WERI-Rb-1 (cell line): ENCODE measurements around the gene USP31.

Experiments used
- DNase-seq: peaks from one replicate; pipeline ENCODE4 v3.0.0-alpha.2; 2020
- H3K27ac ChIP-seq: fragments of 250-450 bp; sonication (Bioruptor Pico); 2 replicates; pipeline ENCODE4 v1.5.1; 2020; ENCODE audit warnings: mild to moderate bottlenecking, moderate library complexity
- H3K27me3 ChIP-seq: fragments of 250-450 bp; sonication (Bioruptor Pico); 2 replicates; pipeline ENCODE4 v1.5.1; 2021; ENCODE audit warnings: mild to moderate bottlenecking, low read depth, moderate library complexity; ENCODE audit not compliant: insufficient read depth, severe bottlenecking
- H3K36me3 ChIP-seq: fragments of 250-450 bp; sonication (Bioruptor Pico); 2 replicates; pipeline ENCODE4 v1.5.1; 2020; ENCODE audit warnings: mild to moderate bottlenecking, moderate library complexity
- H3K4me3 ChIP-seq: 2 replicates; pipeline ENCODE4 v1.5.1; 2011; ENCODE audit warnings: low read depth, mild to moderate bottlenecking, control low read depth, low read length
- H3K9me3 ChIP-seq: fragments of 250-450 bp; sonication (Bioruptor Pico); 2 replicates; pipeline ENCODE4 v1.5.1; 2021; ENCODE audit warnings: mild to moderate bottlenecking, moderate library complexity; ENCODE audit not compliant: severe bottlenecking
- TF ChIP-seq, protein P1 (sequence below): IDR thresholded peaks from 2 replicates; pipeline ENCODE4 v1.5.1; 2011; ENCODE audit warnings: low read depth, mild to moderate bottlenecking, control low read depth, inconsistent platforms, low read length

Gene USP31

DNA sequence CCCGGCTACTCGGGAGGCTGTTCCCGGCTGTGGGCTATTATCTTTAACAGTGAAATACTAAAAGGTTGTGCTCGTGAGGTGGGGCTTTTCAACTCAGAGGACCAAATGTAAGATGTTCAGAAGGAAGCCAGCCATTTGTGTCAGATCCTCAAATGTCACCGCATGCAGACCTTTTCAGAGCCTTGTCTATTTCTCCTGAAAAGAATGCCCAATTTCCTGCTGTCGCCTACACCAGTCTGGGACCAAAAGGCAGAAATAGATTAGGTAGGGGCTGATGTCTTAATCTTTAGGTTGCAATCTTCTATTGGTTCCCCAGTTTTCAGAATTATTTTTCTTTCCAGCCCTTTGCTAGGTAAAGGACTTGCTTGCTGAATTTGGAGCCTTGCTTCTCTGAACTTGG is 8.9 kb upstream of the USP31 start:
- TF ChIP-seq, protein P1, sequence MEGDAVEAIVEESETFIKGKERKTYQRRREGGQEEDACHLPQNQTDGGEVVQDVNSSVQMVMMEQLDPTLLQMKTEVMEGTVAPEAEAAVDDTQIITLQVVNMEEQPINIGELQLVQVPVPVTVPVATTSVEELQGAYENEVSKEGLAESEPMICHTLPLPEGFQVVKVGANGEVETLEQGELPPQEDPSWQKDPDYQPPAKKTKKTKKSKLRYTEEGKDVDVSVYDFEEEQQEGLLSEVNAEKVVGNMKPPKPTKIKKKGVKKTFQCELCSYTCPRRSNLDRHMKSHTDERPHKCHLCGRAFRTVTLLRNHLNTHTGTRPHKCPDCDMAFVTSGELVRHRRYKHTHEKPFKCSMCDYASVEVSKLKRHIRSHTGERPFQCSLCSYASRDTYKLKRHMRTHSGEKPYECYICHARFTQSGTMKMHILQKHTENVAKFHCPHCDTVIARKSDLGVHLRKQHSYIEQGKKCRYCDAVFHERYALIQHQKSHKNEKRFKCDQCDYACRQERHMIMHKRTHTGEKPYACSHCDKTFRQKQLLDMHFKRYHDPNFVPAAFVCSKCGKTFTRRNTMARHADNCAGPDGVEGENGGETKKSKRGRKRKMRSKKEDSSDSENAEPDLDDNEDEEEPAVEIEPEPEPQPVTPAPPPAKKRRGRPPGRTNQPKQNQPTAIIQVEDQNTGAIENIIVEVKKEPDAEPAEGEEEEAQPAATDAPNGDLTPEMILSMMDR: no peak
- Histone ChIP-seq H3K36me3 (no peaks in the 10 kb centered on the region), H3K27me3 (no peaks in the 10 kb centered on the region), H3K9me3 (no peaks in the 10 kb centered on the region), H3K4me3 (no peak overlapping the region), H3K27ac (no peak overlapping the region)
- DNase-seq: no peak

DNA sequence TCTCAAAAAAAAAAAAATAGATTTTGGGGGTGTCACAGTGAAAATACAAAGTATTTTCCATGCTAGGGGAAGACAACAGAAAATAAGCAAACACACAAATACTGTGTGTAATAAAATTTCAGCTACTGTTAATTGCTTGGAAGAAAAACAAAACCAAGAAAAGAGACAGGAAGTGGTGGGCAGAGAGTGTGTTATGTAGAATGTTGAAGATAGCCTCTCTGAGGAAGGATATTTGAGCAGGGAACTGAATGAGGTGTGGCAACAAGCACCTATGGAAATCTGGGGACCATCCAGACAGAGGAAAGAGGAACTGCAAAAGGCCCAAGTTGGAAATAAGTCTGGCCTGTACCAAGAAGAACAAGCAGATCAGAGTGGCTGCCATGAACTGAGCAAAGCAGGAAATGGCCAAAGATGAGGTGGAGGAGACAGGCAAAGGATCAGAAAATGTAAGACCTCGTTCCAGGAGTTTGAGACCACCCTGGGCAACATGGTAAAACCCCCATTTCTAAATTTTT is 7.8 kb upstream of the USP31 start:
- H3K36me3 ChIP-seq: no peaks in the 10 kb centered on the region
- H3K9me3 ChIP-seq: no peaks in the 10 kb centered on the region
- no peak for DNase-seq
- no peaks in the 10 kb centered on the region for H3K27me3 ChIP-seq
- TF ChIP-seq, protein P1: no peak
- H3K4me3 ChIP-seq: no peak overlapping the region
- H3K27ac ChIP-seq: no peak overlapping the region

DNA sequence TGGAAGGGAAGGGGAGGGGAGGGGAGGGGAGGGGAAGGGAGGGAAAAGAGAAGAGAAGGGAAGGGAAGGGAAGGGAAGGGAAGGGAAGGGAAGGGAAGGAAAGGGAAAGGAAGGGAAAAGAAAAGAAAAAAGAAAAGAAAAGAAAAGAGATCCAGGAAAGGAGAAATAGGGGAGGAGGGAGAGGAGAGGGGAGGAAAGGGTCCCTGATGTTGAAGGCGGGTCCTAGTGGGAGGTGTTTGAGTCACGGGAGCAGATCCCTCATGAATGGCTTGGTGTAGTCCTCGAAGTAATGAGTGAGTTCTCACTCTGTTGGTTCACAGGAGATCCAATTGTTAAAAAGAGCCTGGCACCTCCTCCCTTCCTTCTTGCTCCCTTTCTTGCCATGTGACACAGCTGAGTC is 6.9 kb upstream of the USP31 start:
- H3K27ac ChIP-seq: no peak overlapping the region
- H3K4me3 ChIP-seq: no peak overlapping the region
- H3K36me3 ChIP-seq: no peaks in the 10 kb centered on the region
- TF ChIP-seq, protein P1: no peak
- H3K9me3 ChIP-seq: no peaks in the 10 kb centered on the region
- no peaks in the 10 kb centered on the region for H3K27me3 ChIP-seq
- DNase-seq: no peak

DNA sequence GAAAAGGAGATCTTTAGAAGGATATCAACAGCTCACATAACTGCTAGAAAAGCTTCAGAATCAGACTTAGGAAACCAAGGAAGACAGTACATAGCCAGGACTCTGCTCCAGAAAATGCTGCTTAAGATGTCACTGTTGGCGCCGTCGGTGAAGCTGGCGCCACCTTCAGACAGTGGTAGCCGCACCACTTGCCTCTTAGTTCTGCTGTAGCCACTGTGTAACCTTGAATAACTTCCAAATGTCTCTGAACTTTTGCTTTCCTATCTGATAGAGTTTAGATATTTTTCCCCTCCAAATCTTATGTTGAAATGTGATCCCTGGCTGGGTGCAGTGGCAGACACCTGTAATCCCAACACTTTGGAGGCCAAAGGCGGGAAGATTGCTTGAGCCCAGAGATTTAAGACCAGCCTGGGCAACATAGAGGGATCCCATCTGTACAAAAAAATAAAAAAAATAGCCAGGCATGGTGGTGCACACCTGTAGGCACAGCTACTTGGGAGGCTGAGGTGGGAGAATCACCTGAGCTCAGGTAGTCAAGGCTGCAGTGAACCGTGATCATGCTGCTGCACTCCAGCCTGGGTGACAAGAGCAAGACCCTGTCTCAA is 6.3 kb upstream of the USP31 start:
- H3K27me3 ChIP-seq: no peaks in the 10 kb centered on the region
- no peak overlapping the region for H3K27ac ChIP-seq
- H3K4me3 ChIP-seq: no peak overlapping the region
- DNase-seq: peak; percentile 21
- no peaks in the 10 kb centered on the region for H3K36me3 ChIP-seq
- TF ChIP-seq, protein P1: peak; percentile 74
- no peaks in the 10 kb centered on the region for H3K9me3 ChIP-seq

DNA sequence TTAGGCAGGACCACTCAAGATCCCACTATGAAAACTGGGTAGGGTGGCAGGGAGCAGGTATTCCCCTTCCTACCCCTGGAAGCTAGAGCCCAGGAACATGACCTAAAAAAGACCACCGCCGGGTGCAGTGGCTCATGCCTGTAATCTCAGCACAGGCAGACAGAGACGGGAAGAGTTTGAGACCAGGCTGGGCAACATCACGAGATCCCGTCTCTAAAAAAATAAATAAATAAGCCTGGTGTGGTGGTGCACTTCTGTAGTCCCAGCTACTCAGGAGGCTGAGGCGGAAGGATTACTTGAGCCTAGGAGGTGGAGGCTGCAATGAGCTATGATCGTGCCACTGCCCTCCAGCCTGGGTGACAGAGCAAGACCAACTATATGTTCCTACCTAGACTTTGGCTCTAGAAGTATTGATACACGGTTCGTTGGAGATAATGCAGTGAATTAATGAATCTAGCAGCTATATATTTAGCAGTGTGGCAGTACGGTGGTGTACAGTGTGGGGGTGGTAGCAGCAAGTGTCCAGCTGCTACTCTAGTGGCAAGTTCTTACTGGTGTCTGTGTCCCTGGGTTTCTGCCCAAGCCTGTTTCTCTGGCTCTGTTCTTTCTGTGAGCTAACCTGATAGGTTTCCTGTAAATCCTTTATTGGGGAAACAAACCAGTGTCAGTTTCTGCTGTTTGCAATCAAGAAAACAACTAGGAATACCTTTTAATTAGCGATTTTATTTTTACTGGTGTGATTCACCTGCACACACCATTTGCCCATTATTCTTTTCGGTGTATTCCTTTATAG is 3.3 kb upstream of the USP31 start:
- no peak for DNase-seq
- Histone ChIP-seq H3K9me3 (no peaks in the 10 kb centered on the region), H3K4me3 (no peak overlapping the region), H3K27ac (no peak overlapping the region), H3K27me3 (no peaks in the 10 kb centered on the region), H3K36me3 (0 out of 2 replicates have a peak, but pooled peaks cover under 1% of the 10 kb centered on the region)
- TF ChIP-seq, protein P1: no peak
